Astrocyte (in vitro differentiated cells and primary cell): ENCODE results near the gene PDE5A. TPM values are rescaled to one million over a fixed set of nuclear protein-coding genes. Genes with fewer than 3 reads are reported as not detected.

Experiments
- DNase-seq: peaks from one replicate; pipeline ENCODE4 v3.0.0-alpha.2; 2010; ENCODE audit warnings: low read depth
- FAIRE-seq: peaks from 2 replicates; lab custom pipeline; 2011; peaks lifted over from hg19 to GRCh38; lab: Jason Lieb, UNC
- H2AFZ ChIP-seq: 2 replicates; pipeline ENCODE4 v1.6.0; 2012; ENCODE audit warnings: low read depth, low read length, inconsistent platforms
- H3K27ac ChIP-seq: 2 replicates; pipeline ENCODE4 v1.5.1; 2011; ENCODE audit warnings: low read depth, low read length, inconsistent platforms
- H3K27me3 ChIP-seq: 2 replicates; pipeline ENCODE4 v1.6.0; 2011; ENCODE audit warnings: low read length, inconsistent platforms; ENCODE audit not compliant: insufficient read depth
- H3K36me3 ChIP-seq: 2 replicates; pipeline ENCODE4 v1.5.1; 2011; ENCODE audit warnings: low read length, inconsistent platforms; ENCODE audit not compliant: insufficient read depth
- H3K4me1 ChIP-seq: 2 replicates; pipeline ENCODE4 v1.5.1; 2011; ENCODE audit warnings: low read length, inconsistent platforms; ENCODE audit not compliant: insufficient read depth
- H3K4me2 ChIP-seq: 2 replicates; pipeline ENCODE4 v1.6.0; 2012; ENCODE audit warnings: low read length, inconsistent platforms
- H3K4me3 ChIP-seq: 2 replicates; pipeline ENCODE4 v1.5.1; 2011; ENCODE audit warnings: low read depth, mild to moderate bottlenecking, low read length, inconsistent platforms; ENCODE audit not compliant: insufficient read depth
- H3K79me2 ChIP-seq: 2 replicates; pipeline ENCODE4 v1.6.0; 2012; ENCODE audit warnings: mild to moderate bottlenecking, low read length, inconsistent platforms; ENCODE audit not compliant: insufficient read depth
- H3K9ac ChIP-seq: 2 replicates; pipeline ENCODE4 v1.6.0; 2012; ENCODE audit warnings: mild to moderate bottlenecking, low read length, inconsistent platforms
- H3K9me3 ChIP-seq: 2 replicates; pipeline ENCODE4 v1.5.1; 2012; ENCODE audit warnings: low read depth, mild to moderate bottlenecking, low read length, inconsistent platforms; ENCODE audit not compliant: insufficient read depth
- H4K20me1 ChIP-seq: 2 replicates; pipeline ENCODE4 v1.6.0; 2012; ENCODE audit warnings: low read length, inconsistent platforms; ENCODE audit not compliant: insufficient read depth
- H3K27ac Mint-ChIP-seq: one replicate; pipeline ENCODE4 v1.8.0; 2021; ENCODE audit warnings: mild to moderate bottlenecking, mixed read lengths; ENCODE audit not compliant: unreplicated experiment
- H3K27me3 Mint-ChIP-seq: one replicate; pipeline ENCODE4 v1.8.0; 2021; ENCODE audit warnings: low read depth, mixed read lengths; ENCODE audit not compliant: unreplicated experiment
- H3K36me3 Mint-ChIP-seq: one replicate; pipeline ENCODE4 v1.8.0; 2021; ENCODE audit warnings: low read depth, mixed read lengths; ENCODE audit not compliant: unreplicated experiment
- H3K4me1 Mint-ChIP-seq: one replicate; pipeline ENCODE4 v1.8.0; 2021; ENCODE audit warnings: low read depth, mixed read lengths; ENCODE audit not compliant: unreplicated experiment
- H3K4me3 Mint-ChIP-seq: one replicate; pipeline ENCODE4 v1.8.0; 2021; ENCODE audit warnings: mild to moderate bottlenecking, moderate library complexity, mixed read lengths; ENCODE audit not compliant: unreplicated experiment
- H3K9me3 Mint-ChIP-seq: one replicate; pipeline ENCODE4 v1.8.0; 2021; ENCODE audit warnings: mild to moderate bottlenecking, mixed read lengths; ENCODE audit not compliant: unreplicated experiment
- EZH2 ChIP-seq: IDR thresholded peaks from 2 replicates; pipeline ENCODE4 v1.6.1; 2012; ENCODE audit warnings: mild to moderate bottlenecking, low read length, inconsistent platforms; ENCODE audit not compliant: insufficient read depth
- total RNA-seq: library from RNA; stranded (reverse); gene quantifications from 2 replicates; pipeline ENCODE4 v1.2.1, GENCODE V29; 2021
- TF ChIP-seq, protein P1 (sequence below): IDR thresholded peaks from 2 replicates; pipeline ENCODE4 v1.5.1; 2011; ENCODE audit warnings: low read depth, mild to moderate bottlenecking, inconsistent platforms, low read length, moderate library complexity; ENCODE audit not compliant: insufficient read depth

PDE5A gene
- total RNA-seq, 1 donor from 2014 or later = 3.6 TPM

DNA sequence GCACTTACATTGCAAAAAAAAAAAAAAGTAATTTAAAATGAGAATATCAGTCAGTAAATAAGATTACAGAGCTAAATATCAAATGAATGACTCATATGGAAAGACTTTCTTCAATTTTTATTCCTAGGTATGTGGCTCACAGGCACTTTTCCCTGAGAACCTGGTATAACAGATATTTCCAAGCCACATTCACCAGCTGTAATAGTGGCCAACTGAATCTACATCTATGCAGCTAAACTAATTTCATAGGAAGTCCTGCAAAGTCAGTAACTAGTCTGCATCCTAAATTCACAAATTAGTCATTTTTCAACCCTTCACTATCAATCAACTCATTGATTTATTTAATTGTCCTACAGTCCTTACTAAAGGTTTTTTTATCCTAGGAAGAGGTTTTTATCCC is 5.6 kb downstream of the PDE5A start:
- no peak overlapping the region for H3K4me3 Mint-ChIP-seq
- Histone ChIP-seq H4K20me1 (no peaks in the 10 kb centered on the region), H3K9ac (no peak overlapping the region), H3K79me2 (peaks cover 59% of the 10 kb centered on the region), H3K27me3 (no peaks in the 10 kb centered on the region), H3K4me2 (no peak overlapping the region), H3K4me3 (no peak overlapping the region), H2AFZ (no peak overlapping the region), H3K9me3 (no peaks in the 10 kb centered on the region), H3K27ac (no peak overlapping the region), H3K4me1 (peaks cover 4% of the 10 kb centered on the region), H3K36me3 (no peaks in the 10 kb centered on the region)
- H3K27me3 Mint-ChIP-seq = peaks cover 2% of the 10 kb centered on the region
- DNase-seq = peak; percentile 75
- no peak for TF ChIP-seq EZH2
- TF ChIP-seq, protein P1, sequence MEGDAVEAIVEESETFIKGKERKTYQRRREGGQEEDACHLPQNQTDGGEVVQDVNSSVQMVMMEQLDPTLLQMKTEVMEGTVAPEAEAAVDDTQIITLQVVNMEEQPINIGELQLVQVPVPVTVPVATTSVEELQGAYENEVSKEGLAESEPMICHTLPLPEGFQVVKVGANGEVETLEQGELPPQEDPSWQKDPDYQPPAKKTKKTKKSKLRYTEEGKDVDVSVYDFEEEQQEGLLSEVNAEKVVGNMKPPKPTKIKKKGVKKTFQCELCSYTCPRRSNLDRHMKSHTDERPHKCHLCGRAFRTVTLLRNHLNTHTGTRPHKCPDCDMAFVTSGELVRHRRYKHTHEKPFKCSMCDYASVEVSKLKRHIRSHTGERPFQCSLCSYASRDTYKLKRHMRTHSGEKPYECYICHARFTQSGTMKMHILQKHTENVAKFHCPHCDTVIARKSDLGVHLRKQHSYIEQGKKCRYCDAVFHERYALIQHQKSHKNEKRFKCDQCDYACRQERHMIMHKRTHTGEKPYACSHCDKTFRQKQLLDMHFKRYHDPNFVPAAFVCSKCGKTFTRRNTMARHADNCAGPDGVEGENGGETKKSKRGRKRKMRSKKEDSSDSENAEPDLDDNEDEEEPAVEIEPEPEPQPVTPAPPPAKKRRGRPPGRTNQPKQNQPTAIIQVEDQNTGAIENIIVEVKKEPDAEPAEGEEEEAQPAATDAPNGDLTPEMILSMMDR = no peak
- H3K4me1 Mint-ChIP-seq = peaks cover 4% of the 10 kb centered on the region
- no peaks in the 10 kb centered on the region for H3K36me3 Mint-ChIP-seq
- H3K27ac Mint-ChIP-seq = no peak overlapping the region
- no peak for FAIRE-seq
- H3K9me3 Mint-ChIP-seq = no peaks in the 10 kb centered on the region

DNA sequence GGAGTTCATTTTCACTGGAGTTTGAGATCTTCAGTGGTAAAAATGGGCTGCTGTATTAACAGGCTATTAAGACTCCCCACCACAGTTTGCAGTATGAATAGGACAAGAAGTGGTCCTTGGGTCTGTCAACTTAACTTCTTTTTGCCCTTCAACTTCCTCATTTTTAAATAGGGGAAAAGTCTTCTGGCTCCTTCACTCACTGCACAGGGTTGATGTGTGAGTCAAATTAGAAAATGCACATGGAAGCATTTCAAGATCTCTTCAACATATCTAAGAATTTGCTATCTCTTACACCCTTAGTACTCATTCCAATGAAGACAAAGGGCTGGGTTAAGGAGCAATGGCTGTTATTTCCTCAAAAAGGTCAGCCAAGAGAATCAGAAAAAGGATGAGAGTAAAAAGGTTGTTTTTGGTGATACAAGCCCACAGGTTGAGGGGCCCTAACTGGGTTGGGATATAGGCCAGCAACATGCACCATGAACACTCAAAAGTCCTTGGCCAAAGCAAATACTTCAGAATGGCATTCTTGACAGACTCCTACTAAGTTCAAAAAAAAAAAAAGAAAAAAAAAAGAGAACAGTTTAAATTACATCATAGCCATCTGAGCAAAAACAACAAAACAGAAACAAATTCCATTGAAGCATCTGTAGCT is 13.4 kb downstream of the PDE5A start:
- no peaks in the 10 kb centered on the region for H3K27me3 ChIP-seq
- Mint-ChIP-seq H3K27ac (no peak overlapping the region), H3K4me1 (peaks cover 1% of the 10 kb centered on the region), H3K36me3 (no peaks in the 10 kb centered on the region), H3K27me3 (no peaks in the 10 kb centered on the region), H3K4me3 (no peak overlapping the region), H3K9me3 (no peaks in the 10 kb centered on the region)
- no peaks in the 10 kb centered on the region for H3K36me3 ChIP-seq
- H3K4me2 ChIP-seq = no peak overlapping the region
- H3K4me1 ChIP-seq = no peaks in the 10 kb centered on the region
- H3K9ac ChIP-seq = no peak overlapping the region
- no peak overlapping the region for H3K27ac ChIP-seq
- TF ChIP-seq EZH2 = no peak
- TF ChIP-seq, protein P1 = no peak
- no peaks in the 10 kb centered on the region for H3K9me3 ChIP-seq
- DNase-seq = peak; percentile 23
- H2AFZ ChIP-seq = no peak overlapping the region
- H4K20me1 ChIP-seq = peaks cover 17% of the 10 kb centered on the region
- FAIRE-seq = no peak
- H3K79me2 ChIP-seq = peaks cover 48% of the 10 kb centered on the region
- no peak overlapping the region for H3K4me3 ChIP-seq

DNA sequence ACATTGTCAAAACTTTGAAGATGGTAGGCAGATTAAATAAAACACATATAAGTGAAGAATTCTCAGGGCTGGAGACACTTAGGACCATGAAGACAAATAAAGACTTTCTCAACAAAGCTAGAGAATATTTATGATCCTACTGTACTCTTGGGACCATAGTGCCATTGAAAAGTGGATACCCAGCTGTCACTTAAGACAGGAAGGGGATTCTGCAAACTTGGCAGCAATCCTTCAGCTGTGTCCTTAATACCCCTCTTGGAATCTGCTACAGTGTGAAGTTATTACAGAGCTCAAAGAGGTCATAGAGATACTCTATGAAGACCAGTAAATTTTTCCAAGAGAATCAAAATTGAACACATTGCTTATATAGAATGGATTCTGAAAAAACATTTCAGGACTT is 24.3 kb downstream of the PDE5A start:
- Histone ChIP-seq H3K36me3 (no peaks in the 10 kb centered on the region), H3K79me2 (peaks cover 10% of the 10 kb centered on the region), H3K4me1 (no peaks in the 10 kb centered on the region), H3K9ac (no peak overlapping the region), H4K20me1 (no peaks in the 10 kb centered on the region), H3K9me3 (no peaks in the 10 kb centered on the region), H3K27me3 (no peaks in the 10 kb centered on the region), H3K27ac (no peak overlapping the region), H3K4me3 (no peak overlapping the region), H3K4me2 (no peak overlapping the region), H2AFZ (no peak overlapping the region)
- DNase-seq (no peak), FAIRE-seq (no peak)
- H3K9me3 Mint-ChIP-seq = no peaks in the 10 kb centered on the region
- H3K4me1 Mint-ChIP-seq = no peaks in the 10 kb centered on the region
- no peak overlapping the region for H3K4me3 Mint-ChIP-seq
- TF ChIP-seq EZH2 = no peak
- TF ChIP-seq, protein P1 = no peak
- no peaks in the 10 kb centered on the region for H3K27me3 Mint-ChIP-seq
- H3K27ac Mint-ChIP-seq = no peak overlapping the region
- no peaks in the 10 kb centered on the region for H3K36me3 Mint-ChIP-seq
